ENCODE measurements around the gene TFDP2.

- TF ChIP-seq, protein P1, sequence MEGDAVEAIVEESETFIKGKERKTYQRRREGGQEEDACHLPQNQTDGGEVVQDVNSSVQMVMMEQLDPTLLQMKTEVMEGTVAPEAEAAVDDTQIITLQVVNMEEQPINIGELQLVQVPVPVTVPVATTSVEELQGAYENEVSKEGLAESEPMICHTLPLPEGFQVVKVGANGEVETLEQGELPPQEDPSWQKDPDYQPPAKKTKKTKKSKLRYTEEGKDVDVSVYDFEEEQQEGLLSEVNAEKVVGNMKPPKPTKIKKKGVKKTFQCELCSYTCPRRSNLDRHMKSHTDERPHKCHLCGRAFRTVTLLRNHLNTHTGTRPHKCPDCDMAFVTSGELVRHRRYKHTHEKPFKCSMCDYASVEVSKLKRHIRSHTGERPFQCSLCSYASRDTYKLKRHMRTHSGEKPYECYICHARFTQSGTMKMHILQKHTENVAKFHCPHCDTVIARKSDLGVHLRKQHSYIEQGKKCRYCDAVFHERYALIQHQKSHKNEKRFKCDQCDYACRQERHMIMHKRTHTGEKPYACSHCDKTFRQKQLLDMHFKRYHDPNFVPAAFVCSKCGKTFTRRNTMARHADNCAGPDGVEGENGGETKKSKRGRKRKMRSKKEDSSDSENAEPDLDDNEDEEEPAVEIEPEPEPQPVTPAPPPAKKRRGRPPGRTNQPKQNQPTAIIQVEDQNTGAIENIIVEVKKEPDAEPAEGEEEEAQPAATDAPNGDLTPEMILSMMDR (IDR thresholded peaks at IDR 0.05; ENCODE audit: insufficient read depth, low read length): no peak
- no peak for TF ChIP-seq POLR2AphosphoS5 (IDR thresholded peaks at IDR 0.05; ENCODE audit: low read depth)
- TF ChIP-seq, protein P2, sequence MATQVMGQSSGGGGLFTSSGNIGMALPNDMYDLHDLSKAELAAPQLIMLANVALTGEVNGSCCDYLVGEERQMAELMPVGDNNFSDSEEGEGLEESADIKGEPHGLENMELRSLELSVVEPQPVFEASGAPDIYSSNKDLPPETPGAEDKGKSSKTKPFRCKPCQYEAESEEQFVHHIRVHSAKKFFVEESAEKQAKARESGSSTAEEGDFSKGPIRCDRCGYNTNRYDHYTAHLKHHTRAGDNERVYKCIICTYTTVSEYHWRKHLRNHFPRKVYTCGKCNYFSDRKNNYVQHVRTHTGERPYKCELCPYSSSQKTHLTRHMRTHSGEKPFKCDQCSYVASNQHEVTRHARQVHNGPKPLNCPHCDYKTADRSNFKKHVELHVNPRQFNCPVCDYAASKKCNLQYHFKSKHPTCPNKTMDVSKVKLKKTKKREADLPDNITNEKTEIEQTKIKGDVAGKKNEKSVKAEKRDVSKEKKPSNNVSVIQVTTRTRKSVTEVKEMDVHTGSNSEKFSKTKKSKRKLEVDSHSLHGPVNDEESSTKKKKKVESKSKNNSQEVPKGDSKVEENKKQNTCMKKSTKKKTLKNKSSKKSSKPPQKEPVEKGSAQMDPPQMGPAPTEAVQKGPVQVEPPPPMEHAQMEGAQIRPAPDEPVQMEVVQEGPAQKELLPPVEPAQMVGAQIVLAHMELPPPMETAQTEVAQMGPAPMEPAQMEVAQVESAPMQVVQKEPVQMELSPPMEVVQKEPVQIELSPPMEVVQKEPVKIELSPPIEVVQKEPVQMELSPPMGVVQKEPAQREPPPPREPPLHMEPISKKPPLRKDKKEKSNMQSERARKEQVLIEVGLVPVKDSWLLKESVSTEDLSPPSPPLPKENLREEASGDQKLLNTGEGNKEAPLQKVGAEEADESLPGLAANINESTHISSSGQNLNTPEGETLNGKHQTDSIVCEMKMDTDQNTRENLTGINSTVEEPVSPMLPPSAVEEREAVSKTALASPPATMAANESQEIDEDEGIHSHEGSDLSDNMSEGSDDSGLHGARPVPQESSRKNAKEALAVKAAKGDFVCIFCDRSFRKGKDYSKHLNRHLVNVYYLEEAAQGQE (IDR thresholded peaks at IDR 0.05; ENCODE audit: insufficient replicate concordance, low read depth): no peak
- TF ChIP-seq SPI1 (IDR thresholded peaks at IDR 0.05; ENCODE audit: borderline replicate concordance, low read depth): no peak
These were observed 222.4 kb downstream of the TFDP2 start for GRCh38 chr3:141926929-141927328.
